PC-9 (cell line): ENCODE measurements around the gene GALNT2. TPM values are rescaled to one million over a fixed set of nuclear protein-coding genes. Genes with fewer than 3 reads are reported as not detected.

Source experiments
- BruUV-seq: library from RNA; stranded (reverse); fragments of 400-500 nt; replicated peaks from 2 replicates; lab custom pipeline; 2021; lab: Mats Ljungman, UMichigan
- CTCF ChIA-PET: fragments of 300-600 bp; sonication (Branson Sonifier 250); formaldehyde crosslinking; loops from one replicate; lab custom pipeline; 2022; ENCODE audit warnings: antibody characterized with exemption; lab: Charles Lee
- POLR2A ChIA-PET: fragments of 300-600 bp; sonication (Branson Sonifier 250); formaldehyde crosslinking; loops from one replicate; lab custom pipeline; 2022; ENCODE audit warnings: antibody characterized with exemption; ENCODE audit not compliant: unreplicated experiment; lab: Charles Lee
- DNase-seq, 2 experiments: peaks; one replicate each; pipeline versions ENCODE4 v3.0.0 to v3.0.0-alpha.2; 2015 to 2022; ENCODE audit warnings: mixed read lengths in 1 of 2
- H2AFZ ChIP-seq: fragments of 200-600 bp; sonication (generic); 2 replicates; pipeline ENCODE4 v1.8.1; 2017; ENCODE audit warnings: antibody characterized with exemption
- H3F3A ChIP-seq: fragments of 200-600 bp; sonication (generic); 2 replicates; pipeline ENCODE4 v1.8.1; 2017; ENCODE audit warnings: antibody characterized with exemption, mild to moderate bottlenecking, low read depth; ENCODE audit not compliant: insufficient read depth
- H3K27ac ChIP-seq: fragments of 200-600 bp; sonication (generic); 2 replicates; pipeline ENCODE4 v1.6.1; 2016; ENCODE audit warnings: mixed run types
- H3K27me3 ChIP-seq: fragments of 200-600 bp; sonication (generic); 2 replicates; pipeline ENCODE4 v1.6.1; 2016; ENCODE audit warnings: low read depth, mixed run types; ENCODE audit not compliant: insufficient read depth
- H3K36me3 ChIP-seq: fragments of 200-600 bp; sonication (generic); 2 replicates; pipeline ENCODE4 v1.6.1; 2016; ENCODE audit warnings: low read depth, mixed run types
- H3K4me1 ChIP-seq: fragments of 200-600 bp; sonication (generic); replicated peaks from 2 replicates; pipeline ENCODE4 v1.6.1; 2016; ENCODE audit warnings: mixed run types; ENCODE audit not compliant: insufficient read depth
- H3K4me2 ChIP-seq: fragments of 200-600 bp; sonication (generic); 2 replicates; pipeline ENCODE4 v1.6.1; 2017; ENCODE audit warnings: mixed run types
- H3K4me3 ChIP-seq: fragments of 200-600 bp; sonication (generic); 2 replicates; pipeline ENCODE4 v1.6.1; 2016; ENCODE audit warnings: mixed run types
- H3K79me2 ChIP-seq: fragments of 200-600 bp; sonication (generic); 2 replicates; pipeline ENCODE4 v1.6.1; 2017; ENCODE audit warnings: low read depth, mixed run types
- H3K9me2 ChIP-seq: fragments of 200-600 bp; sonication (generic); 2 replicates; pipeline ENCODE4 v1.8.1; 2017; ENCODE audit warnings: mild to moderate bottlenecking; ENCODE audit not compliant: insufficient read depth
- H3K9me3 ChIP-seq: fragments of 200-600 bp; sonication (generic); 2 replicates; pipeline ENCODE4 v1.8.1; 2016; ENCODE audit warnings: low read depth; ENCODE audit not compliant: insufficient read depth
- H4K20me1 ChIP-seq: fragments of 200-600 bp; sonication (generic); 2 replicates; pipeline ENCODE4 v1.8.1; 2017; ENCODE audit not compliant: insufficient read depth
- CTCF ChIP-seq: fragments of 200-600 bp; sonication (generic); conservative IDR thresholded peaks from 2 replicates; pipeline ENCODE4 v1.6.1; 2017; ENCODE audit warnings: mixed run types, antibody characterized with exemption, mild to moderate bottlenecking, moderate library complexity
- EZH2 ChIP-seq: fragments of 200-600 bp; sonication (generic); IDR thresholded peaks from 2 replicates; pipeline ENCODE4 v1.8.0; 2017; ENCODE audit warnings: antibody characterized with exemption, low read depth
- intact Hi-C: fragments of 100-400 bp; cut with micrococcal nuclease; formaldehyde crosslinking; loops from one replicate; pipeline ENCODE4 v1.10.0; 2022; ENCODE audit not compliant: unreplicated experiment
- total RNA-seq: library from RNA; stranded (reverse); gene quantifications from 2 replicates; pipeline ENCODE4 v1.2.3, GENCODE V29; 2021

GALNT2 gene
- total RNA-seq, 1 experiment from 2014 or later: 121 TPM

GRCh38 chr1:230149751-230150584 is 82.9 kb downstream of the GALNT2 start:
- intact Hi-C loops: no loop called here
- H3K9me2 ChIP-seq: no peaks in the 10 kb centered on the region
- no peak overlapping the region for H3K4me3 ChIP-seq
- no peak for TF ChIP-seq EZH2
- no peak for TF ChIP-seq CTCF
- no peak overlapping the region for H2AFZ ChIP-seq
- no peaks in the 10 kb centered on the region for H3K9me3 ChIP-seq
- BruUV-seq: no TSS peak
- ChIA-PET POLR2A (no interaction called here), CTCF (no interaction called here)
- H3F3A ChIP-seq: no peaks in the 10 kb centered on the region
- no peaks in the 10 kb centered on the region for H3K36me3 ChIP-seq
- no peak overlapping the region for H3K4me2 ChIP-seq
- DNase-seq: no peak
- H3K27me3 ChIP-seq: no peaks in the 10 kb centered on the region
- no peaks in the 10 kb centered on the region for H3K4me1 ChIP-seq
- H3K27ac ChIP-seq: no peak overlapping the region
- H4K20me1 ChIP-seq: no peaks in the 10 kb centered on the region; the same call in 1 of the 2 replicates
- H3K79me2 ChIP-seq: peaks cover 10% of the 10 kb centered on the region

GRCh38 chr1:230150615-230151014 is 83.6 kb downstream of the GALNT2 start:
- no peaks in the 10 kb centered on the region for H3K27me3 ChIP-seq
- H3F3A ChIP-seq: no peaks in the 10 kb centered on the region
- TF ChIP-seq EZH2: no peak
- no peak for TF ChIP-seq CTCF
- ChIA-PET CTCF (no interaction called here), POLR2A (no interaction called here)
- no peak overlapping the region for H3K4me2 ChIP-seq
- H3K36me3 ChIP-seq: no peaks in the 10 kb centered on the region
- no peaks in the 10 kb centered on the region for H3K9me2 ChIP-seq
- no peak overlapping the region for H2AFZ ChIP-seq
- no peaks in the 10 kb centered on the region; the same call in 1 of the 2 replicates for H4K20me1 ChIP-seq
- intact Hi-C loops: no loop called here
- H3K4me3 ChIP-seq: no peak overlapping the region
- H3K27ac ChIP-seq: no peak overlapping the region
- no peak for DNase-seq
- H3K4me1 ChIP-seq: no peaks in the 10 kb centered on the region
- no peaks in the 10 kb centered on the region for H3K9me3 ChIP-seq
- peaks cover 10% of the 10 kb centered on the region for H3K79me2 ChIP-seq
- BruUV-seq: no TSS peak

- intact Hi-C loops: no loop called here
- no peak overlapping the region for H3K27ac ChIP-seq
- no peaks in the 10 kb centered on the region for H3F3A ChIP-seq
- no peak overlapping the region for H2AFZ ChIP-seq
- POLR2A ChIA-PET: no interaction called here
- H3K4me3 ChIP-seq: no peak overlapping the region
- peaks cover 10% of the 10 kb centered on the region for H3K79me2 ChIP-seq
- no peaks in the 10 kb centered on the region for H3K4me1 ChIP-seq
- H3K27me3 ChIP-seq: no peaks in the 10 kb centered on the region
- BruUV-seq: no TSS peak
- H3K9me2 ChIP-seq: no peaks in the 10 kb centered on the region
- no peak overlapping the region for H3K4me2 ChIP-seq
- no peaks in the 10 kb centered on the region for H3K36me3 ChIP-seq
- H4K20me1 ChIP-seq: no peaks in the 10 kb centered on the region
- TF ChIP-seq CTCF (no peak), EZH2 (no peak)
- CTCF ChIA-PET: no interaction called here
- DNase-seq: no peak
- H3K9me3 ChIP-seq: no peaks in the 10 kb centered on the region
These were observed 85.0 kb downstream of the GALNT2 start for GRCh38 chr1:230151924-230152468.
